ENCODE data around the gene TOP3B.

The TOP3B gene, protein sequence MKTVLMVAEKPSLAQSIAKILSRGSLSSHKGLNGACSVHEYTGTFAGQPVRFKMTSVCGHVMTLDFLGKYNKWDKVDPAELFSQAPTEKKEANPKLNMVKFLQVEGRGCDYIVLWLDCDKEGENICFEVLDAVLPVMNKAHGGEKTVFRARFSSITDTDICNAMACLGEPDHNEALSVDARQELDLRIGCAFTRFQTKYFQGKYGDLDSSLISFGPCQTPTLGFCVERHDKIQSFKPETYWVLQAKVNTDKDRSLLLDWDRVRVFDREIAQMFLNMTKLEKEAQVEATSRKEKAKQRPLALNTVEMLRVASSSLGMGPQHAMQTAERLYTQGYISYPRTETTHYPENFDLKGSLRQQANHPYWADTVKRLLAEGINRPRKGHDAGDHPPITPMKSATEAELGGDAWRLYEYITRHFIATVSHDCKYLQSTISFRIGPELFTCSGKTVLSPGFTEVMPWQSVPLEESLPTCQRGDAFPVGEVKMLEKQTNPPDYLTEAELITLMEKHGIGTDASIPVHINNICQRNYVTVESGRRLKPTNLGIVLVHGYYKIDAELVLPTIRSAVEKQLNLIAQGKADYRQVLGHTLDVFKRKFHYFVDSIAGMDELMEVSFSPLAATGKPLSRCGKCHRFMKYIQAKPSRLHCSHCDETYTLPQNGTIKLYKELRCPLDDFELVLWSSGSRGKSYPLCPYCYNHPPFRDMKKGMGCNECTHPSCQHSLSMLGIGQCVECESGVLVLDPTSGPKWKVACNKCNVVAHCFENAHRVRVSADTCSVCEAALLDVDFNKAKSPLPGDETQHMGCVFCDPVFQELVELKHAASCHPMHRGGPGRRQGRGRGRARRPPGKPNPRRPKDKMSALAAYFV

GRCh38 chr22:21982338-21982965 is at the start of gene TOP3B:
Gene TOP3B (minus strand): TSS chr22:21982787. CDS start chr22:21975709, 7,078 bp downstream.
- DNase-seq, result no peak

- DNase-seq, result no peak
Measured at GRCh38 chr22:22031183-22031945, 48.8 kb upstream of the TOP3B start.

DNA sequence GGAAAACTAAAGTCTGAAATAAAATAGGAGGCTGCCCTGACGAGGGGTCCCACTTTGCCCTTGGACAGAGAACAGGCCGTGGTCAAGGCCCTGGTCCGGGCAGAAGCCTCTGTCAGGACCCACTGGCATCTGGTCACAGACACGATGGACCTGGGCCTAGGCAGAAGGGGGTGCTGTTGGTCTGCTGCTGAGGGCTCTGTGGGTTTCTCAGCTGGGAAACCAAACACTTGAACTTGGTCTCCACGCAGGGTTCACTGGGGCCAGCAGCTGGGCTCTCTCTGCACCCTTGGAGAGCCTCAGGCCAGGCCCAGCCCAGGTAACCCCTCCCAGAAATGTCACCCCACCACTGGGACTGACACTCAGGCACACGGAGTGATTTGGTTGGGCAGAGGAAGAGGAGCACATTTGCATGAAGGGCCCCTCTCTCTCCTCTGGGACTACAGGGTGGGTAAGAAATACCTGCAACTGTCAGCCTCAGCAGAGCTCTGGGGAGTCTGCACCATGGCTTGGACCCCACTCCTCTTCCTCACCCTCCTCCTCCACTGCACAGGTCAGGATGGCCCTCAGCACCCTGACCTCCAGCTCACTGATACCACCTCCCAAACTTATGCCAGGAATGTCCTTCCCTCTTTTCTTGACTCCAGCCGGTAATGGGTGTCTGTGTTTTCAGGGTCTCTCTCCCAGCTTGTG is 48.1 kb upstream of the TOP3B start:
- no peak for DNase-seq

DNA sequence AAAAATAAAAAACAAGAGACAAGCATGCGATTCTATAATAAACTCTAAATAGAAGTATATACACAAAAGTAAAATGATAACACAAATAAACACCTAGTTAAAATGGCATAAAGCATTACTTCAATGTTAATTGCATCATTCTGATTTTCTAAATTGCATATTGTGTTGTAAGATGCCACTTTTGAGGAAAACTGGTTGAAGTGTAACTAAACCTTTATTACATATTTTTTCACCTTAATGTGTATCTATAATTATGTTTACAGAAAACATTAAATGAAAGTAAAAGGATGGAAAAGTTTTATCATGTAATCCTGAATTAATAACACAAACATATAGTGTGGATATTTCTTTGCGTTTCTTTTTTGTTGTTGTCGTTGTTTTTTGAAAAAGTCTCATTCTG is 45.4 kb upstream of the TOP3B start:
- DNase-seq, result no peak

DNA sequence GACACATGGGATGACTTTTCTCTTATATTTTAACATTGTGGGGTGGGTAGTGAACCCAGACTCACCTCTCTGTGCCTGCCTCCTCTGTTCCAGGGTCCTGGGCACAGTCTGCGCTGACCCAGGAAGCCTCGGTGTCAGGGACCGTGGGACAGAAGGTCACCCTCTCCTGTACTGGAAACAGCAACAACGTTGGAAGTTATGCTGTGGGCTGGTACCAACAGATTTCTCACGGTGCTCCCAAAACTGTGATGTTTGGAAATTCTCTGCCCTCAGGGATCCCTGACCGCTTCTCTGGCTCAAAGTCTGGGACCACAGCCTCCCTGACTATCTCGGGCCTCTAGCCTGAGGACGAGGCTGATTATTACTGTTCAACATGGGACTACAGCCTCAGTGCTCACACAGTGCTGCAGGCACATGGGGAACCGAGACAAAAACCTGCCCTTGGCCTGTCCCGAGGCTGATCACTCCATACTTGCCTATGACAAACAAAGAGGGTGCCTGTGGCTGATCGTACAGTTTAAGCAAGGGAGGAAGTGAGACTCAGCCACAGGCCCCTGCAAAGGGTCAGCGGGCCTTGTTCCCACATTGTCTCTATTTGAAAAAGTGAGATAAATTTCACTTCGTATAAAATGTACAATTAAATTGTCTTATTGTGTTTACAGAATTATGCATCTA is 43.7 kb upstream of the TOP3B start:
- no peak for DNase-seq

DNA sequence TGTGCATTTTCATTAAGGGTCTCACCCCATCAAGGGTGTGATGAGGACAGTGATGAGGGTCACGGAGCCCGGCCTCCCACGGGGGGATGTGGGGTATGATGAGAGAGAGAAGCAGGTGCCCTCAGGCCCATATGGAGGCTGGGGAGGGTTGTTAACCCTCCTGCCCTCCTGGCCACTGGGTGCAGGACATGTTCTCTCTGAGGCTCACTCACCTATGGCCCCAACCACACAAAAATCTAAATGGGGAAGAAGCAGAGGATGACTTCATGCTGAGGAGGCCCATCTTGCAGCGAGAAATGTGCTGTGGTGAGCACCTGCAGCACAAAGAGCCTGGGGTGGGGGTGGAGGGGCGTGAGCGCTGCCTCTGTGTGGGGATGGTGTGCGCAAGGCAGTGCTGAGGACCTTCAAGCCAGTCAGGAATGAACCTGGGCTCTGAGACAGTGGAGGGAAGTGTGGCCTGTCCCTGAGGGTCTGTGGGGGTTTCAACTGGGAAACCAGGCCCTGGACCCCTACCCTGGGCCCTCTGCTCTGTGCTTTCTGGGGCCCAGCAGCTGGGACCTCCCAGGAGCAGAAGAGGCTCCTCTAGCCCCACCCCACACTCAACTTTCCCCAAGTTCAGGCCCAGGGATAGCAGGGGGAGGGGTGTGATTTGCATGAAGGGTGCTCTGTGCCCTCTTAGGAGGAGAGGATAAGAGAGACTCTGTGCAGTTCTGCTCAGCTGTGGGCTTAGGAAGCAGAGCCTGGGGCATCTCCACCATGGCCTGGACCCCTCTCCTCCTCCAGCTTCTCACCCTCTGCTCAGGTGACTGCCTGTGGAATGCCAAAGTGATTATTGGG is 43.0 kb upstream of the TOP3B start:
- no peak for DNase-seq

DNA sequence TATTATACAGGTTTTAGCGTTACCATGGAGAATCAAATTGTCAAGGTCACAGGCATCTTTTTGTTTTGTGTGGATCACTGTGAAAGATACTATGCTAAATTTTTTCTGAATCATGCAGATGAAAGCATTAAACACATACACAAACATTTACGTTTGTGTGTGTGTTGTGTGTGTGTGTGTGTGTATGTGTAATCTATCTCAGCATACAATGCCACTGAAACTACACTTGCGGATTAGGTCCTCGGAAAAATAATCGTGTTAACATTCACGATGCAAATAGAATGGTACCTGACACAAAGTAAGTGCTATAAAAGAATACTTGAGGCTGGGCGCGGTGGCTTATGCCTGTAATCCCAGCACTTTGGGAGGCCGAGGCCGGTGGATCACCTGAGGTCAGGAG is 41.9 kb upstream of the TOP3B start:
- DNase-seq, result no peak

DNA sequence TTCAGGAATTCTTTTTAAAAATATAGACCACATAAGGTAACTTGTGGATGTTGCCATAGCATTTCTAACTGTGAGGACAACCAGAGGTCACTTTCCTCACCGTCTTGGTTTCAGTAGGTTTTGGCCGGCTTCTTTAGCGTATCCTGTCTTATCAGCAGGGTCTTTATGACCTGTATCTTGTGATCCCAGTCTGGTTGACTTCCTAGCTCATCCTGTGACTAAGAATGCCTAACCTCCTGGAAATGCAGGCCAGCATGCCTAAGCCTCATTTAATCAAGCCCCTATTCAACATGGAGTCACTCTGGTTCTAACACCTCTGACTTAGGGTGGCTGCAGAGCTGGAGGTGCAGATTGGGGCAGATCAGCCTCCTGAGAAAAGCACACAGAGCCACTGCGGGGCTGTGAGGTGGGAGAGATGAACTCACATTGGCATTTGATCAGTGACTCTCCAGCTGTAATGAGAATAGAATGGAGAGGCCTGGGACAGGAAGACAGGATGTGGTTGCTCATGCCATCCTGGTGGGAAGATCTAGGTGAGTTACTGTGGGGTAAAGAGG is 41.1 kb upstream of the TOP3B start:
- DNase-seq, result no peak

DNA sequence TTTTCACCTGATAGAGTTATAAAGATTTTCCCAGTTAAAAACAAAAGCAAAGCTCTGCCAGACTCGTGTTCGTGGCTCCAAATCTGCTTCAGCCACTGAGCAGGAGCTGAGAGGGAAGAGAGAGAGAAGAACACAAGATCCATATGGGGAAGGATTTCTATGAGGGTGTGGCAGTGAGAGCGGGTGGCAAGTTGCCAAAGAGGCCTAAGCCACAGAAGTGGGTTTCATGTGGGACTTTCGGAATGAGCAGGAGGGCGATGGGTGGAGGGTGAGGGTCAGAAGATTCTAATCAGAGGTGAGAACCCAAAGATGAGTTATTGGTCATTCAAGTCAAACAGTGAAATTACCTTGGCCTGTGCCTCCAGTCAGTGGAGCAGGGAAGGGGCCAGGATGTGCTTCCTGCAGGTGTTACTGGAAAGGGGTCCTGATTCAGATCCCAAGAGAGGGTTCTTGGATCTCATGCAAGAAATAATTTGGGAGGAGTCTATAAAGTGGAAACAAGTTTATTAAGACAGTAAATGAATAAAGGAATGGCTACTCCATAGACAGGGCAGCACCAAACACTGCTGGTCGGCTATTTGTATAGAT is 40.5 kb upstream of the TOP3B start:
- DNase-seq, result no peak

GRCh38 chr22:22022255-22022840 is 39.8 kb upstream of the TOP3B start:
- no peak for DNase-seq

DNA sequence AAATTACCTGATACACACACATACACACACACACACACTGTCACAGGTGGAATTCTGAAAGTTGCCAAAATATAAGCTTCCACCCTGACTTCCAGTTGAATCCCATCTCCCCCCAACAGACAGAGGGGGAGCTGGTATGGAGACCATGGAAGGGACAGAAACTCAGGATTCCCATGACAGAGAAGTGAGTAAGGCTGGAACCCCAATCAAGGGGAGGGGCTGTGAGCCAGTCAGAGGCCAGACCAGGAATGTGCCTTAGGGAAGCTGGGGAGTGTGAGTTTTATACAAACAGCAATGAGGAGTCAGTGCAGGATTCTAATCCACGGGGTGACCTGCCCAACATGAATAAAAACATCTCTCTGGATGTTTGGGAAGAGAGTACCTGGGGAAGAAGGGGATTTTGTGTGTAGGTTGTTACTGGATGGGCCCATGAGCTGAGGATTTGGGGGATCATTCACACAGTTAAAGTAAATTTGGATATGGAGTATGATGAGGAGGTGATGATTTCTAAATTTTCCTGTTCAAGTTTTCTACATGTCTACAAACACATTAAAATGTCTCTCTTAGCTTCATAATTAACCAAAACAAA is 38.7 kb upstream of the TOP3B start:
- DNase-seq, result no peak

DNA sequence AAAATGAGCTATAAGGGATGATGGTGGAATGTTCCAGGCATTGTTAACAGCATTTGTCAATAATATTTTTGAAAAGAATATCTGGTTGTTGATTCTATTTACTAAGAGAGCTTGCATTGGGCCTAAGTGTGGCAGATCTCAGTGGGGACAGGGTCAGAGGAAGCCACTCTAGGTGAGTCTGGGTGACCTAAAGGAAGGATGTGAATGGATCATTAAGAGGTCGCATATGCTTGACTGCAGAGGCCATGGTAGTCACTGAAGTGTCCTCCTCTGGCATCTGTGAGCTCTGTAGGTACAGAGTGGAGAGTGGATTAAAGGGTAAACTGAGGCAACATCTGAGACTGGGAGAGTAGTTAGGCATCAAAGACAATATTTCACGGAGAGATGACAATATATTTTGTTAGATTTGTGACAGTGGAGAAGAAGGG is 37.9 kb upstream of the TOP3B start:
- DNase-seq, result no peak

DNA sequence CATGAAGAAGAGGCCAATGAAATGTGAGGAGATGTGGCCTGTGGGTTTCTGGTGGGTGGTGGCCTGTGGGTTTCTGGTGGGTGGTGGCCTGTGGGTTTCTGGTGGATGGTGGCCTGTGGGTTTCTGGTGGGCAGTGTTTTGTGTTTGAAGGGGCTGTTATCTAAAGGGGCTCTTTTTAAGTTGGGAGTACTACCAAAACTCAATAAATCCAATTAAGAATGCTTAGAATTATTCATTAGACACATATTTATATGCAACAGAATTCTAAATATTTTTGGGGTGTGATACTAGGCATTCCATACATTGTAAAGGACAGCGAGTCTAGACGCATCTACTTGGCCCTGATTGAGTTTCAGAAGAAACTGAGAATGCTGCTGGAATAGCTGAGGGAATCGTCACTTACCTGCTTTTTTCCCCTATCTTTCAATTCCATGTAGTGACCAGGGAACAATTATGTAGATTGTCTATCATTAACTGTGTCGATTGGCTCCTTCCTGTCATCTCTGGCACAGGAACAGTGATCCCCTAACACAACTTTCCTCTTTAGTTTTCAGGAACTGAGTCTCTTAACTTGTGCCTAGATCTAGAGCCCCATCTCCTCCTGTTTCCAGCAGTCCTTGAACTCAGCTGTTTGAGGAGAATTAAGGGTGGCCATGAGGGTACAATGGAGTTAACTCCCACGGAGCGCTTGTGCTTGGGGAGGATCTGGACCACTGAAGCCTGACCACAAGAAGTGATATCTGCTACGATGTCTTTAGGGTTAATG is 37.3 kb upstream of the TOP3B start:
- no peak for DNase-seq

- DNase-seq, result no peak
Measured at GRCh38 chr22:22018825-22019658, 36.5 kb upstream of the TOP3B start.

DNA sequence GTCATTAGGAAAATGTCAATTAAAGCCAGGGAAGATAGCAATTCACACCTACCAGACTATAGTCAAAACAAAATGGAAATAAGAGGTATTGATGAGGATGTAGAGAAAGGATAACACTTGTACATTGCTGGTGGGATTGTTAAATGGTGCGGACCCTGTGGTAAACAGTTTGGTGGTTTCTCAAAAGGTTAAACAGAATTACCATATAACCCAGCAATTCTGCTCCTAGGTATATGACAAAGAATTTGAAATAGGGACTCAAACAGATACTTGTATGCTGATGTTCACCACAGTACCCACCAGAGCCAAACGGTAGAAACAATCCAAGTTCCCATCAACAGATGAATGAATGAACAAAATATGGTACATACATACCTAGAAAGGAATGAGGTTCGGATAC is 33.0 kb upstream of the TOP3B start:
- DNase-seq, result no peak

GRCh38 chr22:22014285-22014659 is 31.7 kb upstream of the TOP3B start:
- no peak for DNase-seq

GRCh38 chr22:22013559-22014284 is 31.1 kb upstream of the TOP3B start:
- no peak for DNase-seq
